Cardiac fibroblast (primary cell): ENCODE results near the gene MROH2A.

Experiments
- DNase-seq, 2 donors: peaks; one replicate each; pipeline versions ENCODE4 v3.0.0 to v3.0.0-alpha.2; 2010; ENCODE audit warnings: low read depth in 2 of 2
- H3K4me3 ChIP-seq, 2 donors: replicated peaks in 1 of 2; 1 replicate in 1 of 2; 2 replicates in 1 of 2; pipeline ENCODE4 v1.5.1; 2011; ENCODE audit warnings: low read depth in 2 of 2, low read length in 2 of 2, mild to moderate bottlenecking in 2 of 2, moderate library complexity in 1 of 2
- TF ChIP-seq, protein P1 (sequence below): IDR thresholded peaks from one replicate; pipeline ENCODE4 v1.5.1; 2011; ENCODE audit warnings: low read depth, mild to moderate bottlenecking, low read length, inconsistent platforms

The MROH2A gene

DNA sequence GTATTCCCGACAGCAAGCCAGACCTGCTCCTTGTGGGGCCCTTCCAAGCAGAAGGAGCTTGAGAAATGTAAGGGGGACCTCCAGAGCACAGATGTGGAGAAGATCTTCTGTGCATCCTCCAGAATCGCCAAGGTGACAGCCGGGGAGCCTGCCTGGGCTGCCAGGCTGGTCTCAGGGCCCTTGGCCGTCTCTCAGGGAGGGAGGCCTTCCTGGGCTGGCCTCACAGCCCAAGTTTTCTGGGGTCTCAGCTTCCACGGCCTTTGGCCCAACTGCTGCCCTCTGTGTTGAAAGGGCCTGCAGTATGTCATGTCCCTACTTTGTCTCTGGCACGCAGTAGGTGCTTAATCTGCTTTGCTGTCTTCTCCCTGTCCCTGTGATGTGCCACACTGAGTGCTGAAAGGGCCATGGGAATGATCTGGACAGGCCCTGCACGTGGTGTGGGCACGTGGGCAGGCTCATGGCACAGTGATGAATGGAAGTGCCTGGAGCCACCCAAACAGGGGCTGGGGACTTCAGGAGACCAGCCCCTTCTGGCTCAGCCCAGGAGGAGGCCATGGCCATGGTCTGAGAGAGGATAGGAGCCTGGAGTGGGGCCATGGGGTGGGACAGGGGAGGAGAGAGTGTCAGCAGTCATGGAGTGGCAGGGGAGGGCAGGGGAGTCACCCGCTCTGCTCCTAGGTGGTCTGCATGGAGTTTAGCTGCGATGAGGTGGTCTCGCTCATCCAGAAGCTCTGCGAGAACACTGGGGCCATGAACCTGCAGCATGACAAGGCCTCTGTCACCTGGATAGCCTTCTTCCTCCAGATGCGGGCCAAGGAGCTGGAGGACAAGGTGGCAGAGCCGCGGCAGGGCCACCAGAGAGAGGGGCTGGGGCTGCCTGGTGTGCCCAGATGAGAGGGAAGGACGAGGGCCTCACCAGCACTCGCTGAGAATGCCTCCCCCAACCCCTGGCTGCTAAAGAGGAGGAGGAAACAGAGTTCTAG is 40.8 kb downstream of the MROH2A start:
- TF ChIP-seq, protein P1, sequence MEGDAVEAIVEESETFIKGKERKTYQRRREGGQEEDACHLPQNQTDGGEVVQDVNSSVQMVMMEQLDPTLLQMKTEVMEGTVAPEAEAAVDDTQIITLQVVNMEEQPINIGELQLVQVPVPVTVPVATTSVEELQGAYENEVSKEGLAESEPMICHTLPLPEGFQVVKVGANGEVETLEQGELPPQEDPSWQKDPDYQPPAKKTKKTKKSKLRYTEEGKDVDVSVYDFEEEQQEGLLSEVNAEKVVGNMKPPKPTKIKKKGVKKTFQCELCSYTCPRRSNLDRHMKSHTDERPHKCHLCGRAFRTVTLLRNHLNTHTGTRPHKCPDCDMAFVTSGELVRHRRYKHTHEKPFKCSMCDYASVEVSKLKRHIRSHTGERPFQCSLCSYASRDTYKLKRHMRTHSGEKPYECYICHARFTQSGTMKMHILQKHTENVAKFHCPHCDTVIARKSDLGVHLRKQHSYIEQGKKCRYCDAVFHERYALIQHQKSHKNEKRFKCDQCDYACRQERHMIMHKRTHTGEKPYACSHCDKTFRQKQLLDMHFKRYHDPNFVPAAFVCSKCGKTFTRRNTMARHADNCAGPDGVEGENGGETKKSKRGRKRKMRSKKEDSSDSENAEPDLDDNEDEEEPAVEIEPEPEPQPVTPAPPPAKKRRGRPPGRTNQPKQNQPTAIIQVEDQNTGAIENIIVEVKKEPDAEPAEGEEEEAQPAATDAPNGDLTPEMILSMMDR: no peak
- DNase-seq: no peak
- H3K4me3 ChIP-seq: no peak overlapping the region

- TF ChIP-seq, protein P1: no peak
- H3K4me3 ChIP-seq: no peak overlapping the region
- no peak for DNase-seq
Observed at GRCh38 chr2:233819884-233820773, 42.0 kb downstream of the MROH2A start.

- no peak overlapping the region for H3K4me3 ChIP-seq
- no peak for DNase-seq
- TF ChIP-seq, protein P1: no peak
Observed at GRCh38 chr2:233820774-233821105, 42.6 kb downstream of the MROH2A start.

GRCh38 chr2:233821196-233821595 is 43.1 kb downstream of the MROH2A start:
- no peak overlapping the region for H3K4me3 ChIP-seq
- TF ChIP-seq, protein P1: no peak
- DNase-seq: no peak

DNA sequence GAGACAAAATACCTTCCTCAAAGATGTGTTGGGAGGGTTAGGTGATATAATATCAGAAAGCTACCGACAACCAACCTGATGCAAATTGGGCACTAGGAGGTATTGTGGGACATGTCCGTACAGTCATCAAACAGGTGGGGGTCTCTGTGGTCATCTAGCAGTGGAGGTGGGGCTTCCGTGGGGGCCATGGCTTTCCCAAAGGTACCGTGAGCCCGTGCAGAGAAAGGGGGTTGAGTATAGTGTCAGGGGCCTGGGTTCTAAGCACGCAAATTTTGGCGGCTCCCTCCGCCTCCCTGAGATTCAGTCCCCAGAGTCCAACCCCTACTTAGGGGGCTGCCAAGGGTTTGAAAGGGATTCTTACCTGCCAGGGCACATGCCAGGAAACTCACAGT is 43.6 kb downstream of the MROH2A start:
- TF ChIP-seq, protein P1: no peak
- H3K4me3 ChIP-seq: no peak overlapping the region
- DNase-seq: no peak

- H3K4me3 ChIP-seq: no peak overlapping the region
- TF ChIP-seq, protein P1: no peak
- DNase-seq: no peak
Observed at GRCh38 chr2:233822101-233822771, 44.1 kb downstream of the MROH2A start.
